Jurkat, Clone E6-1 (cell line): ENCODE data around the gene CDRT15. TPM values are rescaled to one million over a fixed set of nuclear protein-coding genes. Genes with fewer than 3 reads are reported as not detected.
"Not testable (repeated sequence)": the region's sequence is repeated elsewhere in the genome, so short reads cannot be mapped to it uniquely, and the experiment has no call there.

Experiments
- DNase-seq: peaks from one replicate; pipeline ENCODE4 v3.0.0-alpha.2; 2011; ENCODE audit warnings: low read depth, low spot score
- H3K4me3 ChIP-seq: 2 replicates; pipeline ENCODE4 v1.5.1; 2011; ENCODE audit warnings: mild to moderate bottlenecking, low read length, control low read depth, moderate library complexity
- polyA plus RNA-seq: library from polyadenylated mRNA; unstranded; fragments of >200 nt; gene quantifications from one replicate; pipeline ENCODE4 v1.2.1, GENCODE V29; 2012; ENCODE audit warnings: missing spikeins; ENCODE audit not compliant: insufficient read length, insufficient read depth

The CDRT15 gene
- polyA plus RNA-seq: not detected

- H3K4me3 ChIP-seq, DNase-seq: not testable (repeated sequence)
Observed at GRCh38 chr17:14236762-14237161, at the start of gene CDRT15. Gene CDRT15 (minus strand): TSS chr17:14236862. CDS start chr17:14236833, 29 bp downstream.

GRCh38 chr17:14282726-14283125 lies 46.1 kb upstream of the CDRT15 start:
- H3K4me3 ChIP-seq: no peak overlapping the region
- peak; percentile 77 for DNase-seq

GRCh38 chr17:14281530-14281929 lies 44.9 kb upstream of the CDRT15 start:
- no peak overlapping the region for H3K4me3 ChIP-seq
- no peak for DNase-seq

GRCh38 chr17:14276535-14277250 lies 40.0 kb upstream of the CDRT15 start:
- no peak for DNase-seq
- no peak overlapping the region for H3K4me3 ChIP-seq

- DNase-seq: no peak
- H3K4me3 ChIP-seq: no peak overlapping the region
Observed at GRCh38 chr17:14270508-14270907, 33.8 kb upstream of the CDRT15 start.

GRCh38 chr17:14269473-14269872 lies 32.8 kb upstream of the CDRT15 start:
- DNase-seq: no peak
- no peak overlapping the region for H3K4me3 ChIP-seq

- no peak overlapping the region for H3K4me3 ChIP-seq
- peak; percentile 14 for DNase-seq
Observed at GRCh38 chr17:14268264-14268663, 31.6 kb upstream of the CDRT15 start.

GRCh38 chr17:14261406-14261805 lies 24.7 kb upstream of the CDRT15 start:
- DNase-seq: no peak
- no peak overlapping the region for H3K4me3 ChIP-seq

- DNase-seq: no peak
- no peak overlapping the region for H3K4me3 ChIP-seq
Observed at GRCh38 chr17:14245629-14246028, 9.0 kb upstream of the CDRT15 start.

GRCh38 chr17:14245002-14245401 lies 8.3 kb upstream of the CDRT15 start:
- no peak overlapping the region for H3K4me3 ChIP-seq
- DNase-seq: no peak

GRCh38 chr17:14239271-14239670 lies 2.6 kb upstream of the CDRT15 start:
- H3K4me3 ChIP-seq, DNase-seq: not testable (repeated sequence)

GRCh38 chr17:14236032-14236431 lies 630 bp downstream of the CDRT15 start:
- not testable (repeated sequence) for H3K4me3 ChIP-seq

GRCh38 chr17:14235047-14235446 lies 1.6 kb downstream of the CDRT15 start:
- H3K4me3 ChIP-seq, DNase-seq: not testable (repeated sequence)

More at GRCh38 chr17:14236032-14236431, 630 bp downstream of the CDRT15 start:
- not testable (repeated sequence) for DNase-seq

- H3K4me3 ChIP-seq, DNase-seq: not testable (repeated sequence)
Observed at GRCh38 chr17:14231187-14231586, 5.5 kb downstream of the CDRT15 start.

GRCh38 chr17:14228903-14229302 lies 7.8 kb downstream of the CDRT15 start:
- H3K4me3 ChIP-seq: no peak overlapping the region
- no peak for DNase-seq

- no peak overlapping the region for H3K4me3 ChIP-seq
- no peak for DNase-seq
Observed at GRCh38 chr17:14227052-14227451, 9.6 kb downstream of the CDRT15 start.

GRCh38 chr17:14225254-14225980 lies 11.2 kb downstream of the CDRT15 start:
- no peak for DNase-seq
- no peak overlapping the region for H3K4me3 ChIP-seq

- no peak for DNase-seq
- no peak overlapping the region for H3K4me3 ChIP-seq
Observed at GRCh38 chr17:14222611-14223010, 14.1 kb downstream of the CDRT15 start.

GRCh38 chr17:14214271-14214670 lies 22.4 kb downstream of the CDRT15 start:
- no peak overlapping the region for H3K4me3 ChIP-seq
- DNase-seq: no peak

GRCh38 chr17:14212401-14212800 lies 24.3 kb downstream of the CDRT15 start:
- H3K4me3 ChIP-seq: no peak overlapping the region
- no peak for DNase-seq
